Activated T-cell treated with anti-CD3 and anti-CD28 coated beads, Interleukin-2, amount 50 U/mL, for 72 hours (primary cell): ENCODE results near the gene COG5. TPM values are rescaled to one million over a fixed set of nuclear protein-coding genes. Genes with fewer than 3 reads are reported as not detected.
A peak's percentile ranks its signal among the peaks of the same experiment; 100 is the strongest.
"Not testable (repeated sequence)": the region's sequence is repeated elsewhere in the genome, so short reads cannot be mapped to it uniquely, and the experiment has no call there.

Experiments used
- ATAC-seq, 2 donors: fragments of 150-1000 bp; cut with Tn5 transposase; replicated peaks in 1 of 2; 2 replicates each; pipeline ENCODE4 v1.10.0; 2021; ENCODE audit warnings: moderate library complexity in 2 of 2, mild to moderate bottlenecking in 1 of 2
- DNase-seq, 2 donors: peaks; one replicate each; pipeline ENCODE4 v3.0.0; 2021 to 2022; ENCODE audit warnings: mixed read lengths in 1 of 2
- H3K27ac Mint-ChIP-seq: one replicate; pipeline ENCODE4 v1.8.0; 2022; ENCODE audit warnings: mild to moderate bottlenecking, moderate library complexity, mixed read lengths
- H3K27me3 Mint-ChIP-seq: one replicate; pipeline ENCODE4 v1.8.0; 2022; ENCODE audit warnings: low read depth, mixed read lengths
- H3K36me3 Mint-ChIP-seq, 2 donors: one replicate each; pipeline ENCODE4 v1.8.0; 2022; ENCODE audit warnings: mixed read lengths in 2 of 2, mild to moderate bottlenecking in 1 of 2; ENCODE audit not compliant: insufficient read depth in 2 of 2
- H3K4me1 Mint-ChIP-seq: one replicate; pipeline ENCODE4 v1.8.0; 2022; ENCODE audit warnings: low read depth, mixed read lengths
- H3K4me3 Mint-ChIP-seq, 2 donors: one replicate each; pipeline ENCODE4 v1.8.0; 2022; ENCODE audit warnings: mild to moderate bottlenecking in 2 of 2, mixed read lengths in 2 of 2, moderate library complexity in 2 of 2
- H3K9me3 Mint-ChIP-seq, 2 donors: one replicate each; pipeline ENCODE4 v1.8.0; 2022; ENCODE audit warnings: mixed read lengths in 2 of 2
- total RNA-seq, 2 donors: library from RNA; stranded (reverse); gene quantifications; one replicate each; pipeline ENCODE4 v1.2.3, GENCODE V29; 2022

Gene COG5
- total RNA-seq, 2 donors from 2014 or later: 30.4 to 55.5 TPM

GRCh38 chr7:107564553-107565298, 1.0 kb upstream of the COG5 start:
- H3K36me3 Mint-ChIP-seq: peaks cover 2 to 6% of the 10 kb centered on the region in 2 donors
- peak in 1 of 2 donors; percentile 1 for ATAC-seq

GRCh38 chr7:107563081-107563774, 492 bp downstream of the COG5 start:
- Mint-ChIP-seq H3K27ac (peak overlapping the region; percentile 95), H3K4me3 (peak overlapping the region; percentile 86 to 87), H3K36me3 (peaks cover 1 to 6% of the 10 kb centered on the region in 2 donors), H3K9me3 (no peaks in the 10 kb centered on the region), H3K4me1 (peaks cover 62% of the 10 kb centered on the region), H3K27me3 (no peaks in the 10 kb centered on the region)
- no peak for DNase-seq
- peak; percentile 68 for ATAC-seq

More at GRCh38 chr7:107564553-107565298, 1.0 kb upstream of the COG5 start:
- no peaks in the 10 kb centered on the region for H3K9me3 Mint-ChIP-seq
- no peaks in the 10 kb centered on the region for H3K27me3 Mint-ChIP-seq
- no peak for DNase-seq
- H3K27ac Mint-ChIP-seq: peak overlapping the region; percentile 94
- peaks cover 56% of the 10 kb centered on the region for H3K4me1 Mint-ChIP-seq
- H3K4me3 Mint-ChIP-seq: peak overlapping the region; percentile 86 to 87

- peaks cover 5 to 8% of the 10 kb centered on the region in 2 donors for H3K36me3 Mint-ChIP-seq
- peak overlapping the region; percentile 86 to 87 for H3K4me3 Mint-ChIP-seq
- no peaks in the 10 kb centered on the region for H3K9me3 Mint-ChIP-seq
- peak in 1 of 2 donors; percentile 14 for DNase-seq
- H3K4me1 Mint-ChIP-seq: peaks cover 66% of the 10 kb centered on the region
- peak overlapping the region; percentile 68 for H3K27ac Mint-ChIP-seq
- peak in 1 of 2 donors; percentile 51 for ATAC-seq
- no peaks in the 10 kb centered on the region for H3K27me3 Mint-ChIP-seq
Measured at GRCh38 chr7:107560898-107561516, 2.7 kb downstream of the COG5 start.

- DNase-seq: no peak
- Mint-ChIP-seq H3K27ac (peak overlapping the region; percentile 68), H3K9me3 (no peaks in the 10 kb centered on the region), H3K36me3 (peaks cover 7 to 13% of the 10 kb centered on the region in 2 donors), H3K4me3 (peak overlapping the region; percentile 29 to 87), H3K27me3 (no peaks in the 10 kb centered on the region), H3K4me1 (peaks cover 69% of the 10 kb centered on the region)
- no peak for ATAC-seq
Measured at GRCh38 chr7:107559864-107560263, 3.9 kb downstream of the COG5 start.

GRCh38 chr7:107555893-107556292, 7.8 kb downstream of the COG5 start:
- Mint-ChIP-seq H3K36me3 (peaks cover 9 to 21% of the 10 kb centered on the region in 2 donors), H3K9me3 (no peaks in the 10 kb centered on the region), H3K4me1 (peaks cover 67% of the 10 kb centered on the region), H3K27me3 (no peaks in the 10 kb centered on the region), H3K27ac (no peak overlapping the region), H3K4me3 (no peak overlapping the region)
- DNase-seq (no peak), ATAC-seq (peak; percentile 68 to 76)

GRCh38 chr7:107551936-107552335, 11.8 kb downstream of the COG5 start:
- ATAC-seq (no peak), DNase-seq (no peak)
- peaks cover 0 to 5% of the 10 kb centered on the region in 2 donors for H3K9me3 Mint-ChIP-seq
- H3K27ac Mint-ChIP-seq: no peak overlapping the region
- peaks cover 19 to 37% of the 10 kb centered on the region in 2 donors for H3K36me3 Mint-ChIP-seq
- H3K4me1 Mint-ChIP-seq: peaks cover 48% of the 10 kb centered on the region
- no peaks in the 10 kb centered on the region for H3K27me3 Mint-ChIP-seq
- H3K4me3 Mint-ChIP-seq: no peak overlapping the region

- peaks cover 5% of the 10 kb centered on the region for H3K4me1 Mint-ChIP-seq
- DNase-seq: no peak
- H3K9me3 Mint-ChIP-seq: peaks cover 9 to 10% of the 10 kb centered on the region in 2 donors
- H3K27ac Mint-ChIP-seq: peak overlapping the region; percentile 66
- ATAC-seq: no peak
- no peak overlapping the region for H3K4me3 Mint-ChIP-seq
- H3K36me3 Mint-ChIP-seq: peaks cover 22 to 46% of the 10 kb centered on the region in 2 donors
- no peaks in the 10 kb centered on the region for H3K27me3 Mint-ChIP-seq
Measured at GRCh38 chr7:107544848-107545591, 18.7 kb downstream of the COG5 start.

- H3K4me3 Mint-ChIP-seq: no peak overlapping the region
- DNase-seq: no peak
- no peak for ATAC-seq
- H3K9me3 Mint-ChIP-seq: peaks cover 8 to 9% of the 10 kb centered on the region in 2 donors
- peaks cover 18 to 46% of the 10 kb centered on the region in 2 donors for H3K36me3 Mint-ChIP-seq
- H3K27me3 Mint-ChIP-seq: no peaks in the 10 kb centered on the region
- H3K27ac Mint-ChIP-seq: no peak overlapping the region
- no peaks in the 10 kb centered on the region for H3K4me1 Mint-ChIP-seq
Measured at GRCh38 chr7:107543338-107543993, 20.3 kb downstream of the COG5 start.

- Mint-ChIP-seq H3K4me3 (no peak overlapping the region), H3K4me1 (peaks cover 24% of the 10 kb centered on the region), H3K36me3 (peaks cover 29 to 55% of the 10 kb centered on the region in 2 donors), H3K27me3 (no peaks in the 10 kb centered on the region), H3K27ac (no peak overlapping the region), H3K9me3 (peaks cover 4 to 12% of the 10 kb centered on the region in 2 donors)
- ATAC-seq: no peak
- DNase-seq: no peak
Measured at GRCh38 chr7:107538001-107538400, 25.7 kb downstream of the COG5 start.

- H3K9me3 Mint-ChIP-seq: peaks cover 4 to 12% of the 10 kb centered on the region in 2 donors
- DNase-seq, H3K27ac Mint-ChIP-seq, H3K4me3 Mint-ChIP-seq, H3K27me3 Mint-ChIP-seq, ATAC-seq: not testable (repeated sequence)
- peaks cover 29 to 56% of the 10 kb centered on the region in 2 donors for H3K36me3 Mint-ChIP-seq
- peaks cover 24% of the 10 kb centered on the region for H3K4me1 Mint-ChIP-seq
Measured at GRCh38 chr7:107537228-107537627, 26.5 kb downstream of the COG5 start.

- Mint-ChIP-seq H3K36me3 (peaks cover 27 to 54% of the 10 kb centered on the region in 2 donors), H3K9me3 (peaks cover 4 to 12% of the 10 kb centered on the region in 2 donors), H3K27me3 (no peaks in the 10 kb centered on the region), H3K4me1 (peaks cover 24% of the 10 kb centered on the region), H3K27ac (no peak overlapping the region), H3K4me3 (no peak overlapping the region)
- no peak for ATAC-seq
- DNase-seq: no peak
Measured at GRCh38 chr7:107534139-107534538, 29.6 kb downstream of the COG5 start.

GRCh38 chr7:107530751-107531150, 33.0 kb downstream of the COG5 start:
- H3K9me3 Mint-ChIP-seq: peaks cover 4 to 10% of the 10 kb centered on the region in 2 donors
- H3K4me1 Mint-ChIP-seq: peaks cover 24% of the 10 kb centered on the region
- peaks cover 18 to 40% of the 10 kb centered on the region in 2 donors for H3K36me3 Mint-ChIP-seq
- no peak for DNase-seq
- H3K27ac Mint-ChIP-seq: no peak overlapping the region
- ATAC-seq: no peak
- no peak overlapping the region for H3K4me3 Mint-ChIP-seq
- H3K27me3 Mint-ChIP-seq: no peaks in the 10 kb centered on the region
